GM10248 (cell line): ENCODE data around the gene TNFSF10.

Experiments used
- CTCF ChIA-PET: fragments of 300-600 bp; sonication (Branson Sonifier 250); formaldehyde crosslinking; extraction: SDS; loops from one replicate; lab custom pipeline; 2021; ENCODE audit warnings: antibody characterized with exemption; lab: Yijun Ruan, JAX
- POLR2A ChIA-PET: fragments of 350-650 bp; sonication (Branson Sonifier 250); formaldehyde crosslinking; extraction: SDS; loops from one replicate; lab custom pipeline; 2020; ENCODE audit warnings: antibody characterized with exemption; lab: Yijun Ruan, JAX
- DNase-seq: peaks from one replicate; pipeline ENCODE4 v3.0.0; 2012; ENCODE audit errors: extremely low spot score
- TF ChIP-seq, protein P1 (sequence below): IDR thresholded peaks from 2 replicates; pipeline ENCODE4 v1.5.1; 2012; ENCODE audit warnings: mild to moderate bottlenecking, low read depth; ENCODE audit errors: extremely low read depth, missing control alignments, control extremely low read depth

The TNFSF10 gene

DNA sequence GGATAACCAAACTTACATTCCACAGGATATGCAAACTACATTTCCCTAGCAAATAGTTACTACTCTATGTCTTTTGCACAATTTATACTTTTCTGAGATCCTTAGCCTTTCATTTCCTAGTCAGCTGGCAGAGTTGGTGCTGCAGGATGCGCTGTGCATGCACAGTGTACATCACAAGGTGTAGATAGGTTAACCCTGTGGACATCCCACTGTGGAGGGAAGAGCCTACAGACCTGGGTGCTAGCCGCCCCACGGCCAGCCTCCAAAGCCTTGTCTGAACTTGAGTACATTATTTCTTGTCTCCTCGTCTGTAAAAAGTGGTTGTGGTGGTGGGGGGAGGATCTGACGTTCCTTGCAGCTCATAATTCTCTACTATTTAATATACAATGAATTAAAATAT, 3.5 kb downstream of the TNFSF10 start:
- ChIA-PET POLR2A (no interaction called here), CTCF (interaction anchor here (1.2 to 2.5 kb wide), 6 partner anchors 11 to 77 kb away, joined by 3 to 13 read pairs (median 4); no protein-coding TSS in a partner anchor)
- TF ChIP-seq, protein P1, sequence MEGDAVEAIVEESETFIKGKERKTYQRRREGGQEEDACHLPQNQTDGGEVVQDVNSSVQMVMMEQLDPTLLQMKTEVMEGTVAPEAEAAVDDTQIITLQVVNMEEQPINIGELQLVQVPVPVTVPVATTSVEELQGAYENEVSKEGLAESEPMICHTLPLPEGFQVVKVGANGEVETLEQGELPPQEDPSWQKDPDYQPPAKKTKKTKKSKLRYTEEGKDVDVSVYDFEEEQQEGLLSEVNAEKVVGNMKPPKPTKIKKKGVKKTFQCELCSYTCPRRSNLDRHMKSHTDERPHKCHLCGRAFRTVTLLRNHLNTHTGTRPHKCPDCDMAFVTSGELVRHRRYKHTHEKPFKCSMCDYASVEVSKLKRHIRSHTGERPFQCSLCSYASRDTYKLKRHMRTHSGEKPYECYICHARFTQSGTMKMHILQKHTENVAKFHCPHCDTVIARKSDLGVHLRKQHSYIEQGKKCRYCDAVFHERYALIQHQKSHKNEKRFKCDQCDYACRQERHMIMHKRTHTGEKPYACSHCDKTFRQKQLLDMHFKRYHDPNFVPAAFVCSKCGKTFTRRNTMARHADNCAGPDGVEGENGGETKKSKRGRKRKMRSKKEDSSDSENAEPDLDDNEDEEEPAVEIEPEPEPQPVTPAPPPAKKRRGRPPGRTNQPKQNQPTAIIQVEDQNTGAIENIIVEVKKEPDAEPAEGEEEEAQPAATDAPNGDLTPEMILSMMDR: no peak
- no peak for DNase-seq

DNA sequence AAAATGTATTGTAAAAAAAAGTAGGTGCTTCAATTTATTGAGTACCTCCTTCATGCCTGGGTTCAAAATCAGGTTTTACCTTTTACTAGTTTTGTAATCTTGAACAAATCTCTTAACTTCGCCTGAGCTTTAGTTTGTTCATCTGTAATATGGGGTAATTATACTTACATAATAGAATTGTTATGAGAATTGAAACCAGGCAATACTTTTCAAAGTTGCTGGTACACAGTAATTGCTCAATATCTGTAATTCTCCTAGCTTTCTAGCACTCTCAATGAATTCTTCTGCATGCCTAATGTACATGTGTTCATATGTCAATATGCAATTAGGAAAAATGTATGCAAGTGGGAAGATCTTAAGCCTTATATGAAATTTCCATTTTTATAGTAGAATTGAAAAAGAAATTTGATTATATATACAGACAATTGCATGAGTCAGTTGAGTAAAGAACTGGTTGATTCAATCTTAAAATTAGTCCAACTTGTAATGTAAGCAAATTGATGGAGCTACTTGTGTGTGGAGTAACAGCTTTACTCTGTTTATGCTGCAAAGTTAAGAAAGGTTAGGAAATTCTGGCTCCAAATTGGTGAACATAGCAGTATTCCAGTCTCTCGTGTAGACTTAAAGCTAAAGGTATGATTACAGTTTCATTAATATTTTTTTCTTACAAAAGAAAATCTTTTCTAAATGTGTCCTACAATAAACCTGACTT, 4.1 kb downstream of the TNFSF10 start:
- ChIA-PET POLR2A (no interaction called here), CTCF (interaction anchor here (1.2 to 2.5 kb wide), 5 partner anchors 11 to 77 kb away, joined by 3 to 13 read pairs (median 4); no protein-coding TSS in a partner anchor)
- DNase-seq: no peak
- TF ChIP-seq, protein P1: no peak

DNA sequence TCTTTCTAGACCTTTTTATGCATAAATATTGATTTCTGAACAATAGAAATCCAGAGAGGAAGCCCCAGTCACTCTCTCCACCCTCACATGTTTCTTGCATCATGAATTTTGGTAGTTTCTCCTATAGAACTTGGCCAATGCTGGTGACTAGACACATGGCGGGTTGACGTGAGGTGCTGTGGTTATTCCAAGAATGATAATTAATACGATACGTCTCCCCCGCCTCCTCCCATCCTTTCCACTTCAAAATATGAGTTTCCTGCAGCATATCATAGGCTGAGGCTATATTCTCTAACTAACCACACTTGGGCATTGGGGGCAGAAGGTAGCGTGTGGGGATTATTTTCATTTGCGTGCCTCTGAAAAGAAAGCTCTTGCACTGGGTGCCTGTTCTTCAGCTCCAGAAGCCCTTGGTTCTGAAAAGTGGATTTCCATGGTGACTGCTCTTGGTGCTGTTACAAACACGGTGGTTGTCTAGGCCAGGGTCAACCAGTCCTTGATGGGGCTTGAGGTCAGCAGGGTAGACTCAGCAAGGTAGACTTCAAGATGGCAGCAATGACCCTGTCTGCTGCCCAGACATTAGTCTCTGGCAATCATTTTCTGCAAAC, 5.3 kb downstream of the TNFSF10 start:
- no peak for DNase-seq
- TF ChIP-seq, protein P1: no peak
- ChIA-PET POLR2A (no interaction called here), CTCF (interaction anchor here (0.8 to 2.7 kb wide), 2 partner anchors 11 to 211 kb away, joined by 3 to 9 read pairs; no protein-coding TSS in a partner anchor)

DNA sequence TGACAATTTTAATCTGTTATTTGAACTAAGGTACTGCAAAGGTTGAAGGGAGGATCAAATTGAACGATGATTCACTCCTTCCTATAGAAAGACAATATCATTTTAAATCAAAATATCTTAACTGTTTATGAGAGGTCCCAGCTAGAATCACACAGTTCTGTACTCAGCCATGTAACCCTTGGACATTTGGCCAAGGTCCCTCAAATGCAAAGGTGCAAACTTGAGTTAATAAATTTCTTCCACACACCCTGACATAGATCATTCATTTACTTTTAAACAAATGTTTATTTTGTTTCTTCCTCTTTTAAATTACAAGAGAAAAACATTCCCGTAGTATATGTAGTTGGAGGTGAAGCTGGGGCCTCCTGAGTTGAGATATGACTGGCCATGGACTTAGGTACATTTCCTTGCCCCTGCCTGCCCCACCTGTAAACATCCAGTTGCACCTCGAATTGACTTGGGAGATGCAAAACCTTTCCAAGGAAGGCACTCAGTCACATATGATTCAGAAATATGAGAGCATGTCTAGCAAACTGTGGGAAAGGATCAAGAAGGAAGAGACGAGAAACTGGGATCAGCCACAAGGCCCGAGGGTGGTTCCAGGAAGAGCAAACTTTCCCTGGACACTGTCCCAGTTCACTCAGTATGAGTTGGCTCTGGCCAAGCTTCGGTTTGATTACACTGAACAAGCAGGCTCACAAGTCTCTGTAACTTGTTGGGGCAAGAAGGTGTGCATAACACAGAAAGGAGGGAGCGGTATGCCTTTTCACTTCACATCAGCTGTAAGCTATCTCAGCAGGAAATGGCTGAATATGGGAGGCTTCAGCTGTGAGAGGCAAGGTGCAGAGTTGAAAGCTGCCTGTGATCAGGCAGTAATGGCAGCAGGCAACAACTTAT, 6.7 kb downstream of the TNFSF10 start:
- CTCF ChIA-PET: interaction anchor here (0.6 to 2.7 kb wide), 5 partner anchors 12 to 213 kb away, joined by 3 to 9 read pairs (median 3); no protein-coding TSS in a partner anchor
- POLR2A ChIA-PET: no interaction called here
- TF ChIP-seq, protein P1: no peak

DNA sequence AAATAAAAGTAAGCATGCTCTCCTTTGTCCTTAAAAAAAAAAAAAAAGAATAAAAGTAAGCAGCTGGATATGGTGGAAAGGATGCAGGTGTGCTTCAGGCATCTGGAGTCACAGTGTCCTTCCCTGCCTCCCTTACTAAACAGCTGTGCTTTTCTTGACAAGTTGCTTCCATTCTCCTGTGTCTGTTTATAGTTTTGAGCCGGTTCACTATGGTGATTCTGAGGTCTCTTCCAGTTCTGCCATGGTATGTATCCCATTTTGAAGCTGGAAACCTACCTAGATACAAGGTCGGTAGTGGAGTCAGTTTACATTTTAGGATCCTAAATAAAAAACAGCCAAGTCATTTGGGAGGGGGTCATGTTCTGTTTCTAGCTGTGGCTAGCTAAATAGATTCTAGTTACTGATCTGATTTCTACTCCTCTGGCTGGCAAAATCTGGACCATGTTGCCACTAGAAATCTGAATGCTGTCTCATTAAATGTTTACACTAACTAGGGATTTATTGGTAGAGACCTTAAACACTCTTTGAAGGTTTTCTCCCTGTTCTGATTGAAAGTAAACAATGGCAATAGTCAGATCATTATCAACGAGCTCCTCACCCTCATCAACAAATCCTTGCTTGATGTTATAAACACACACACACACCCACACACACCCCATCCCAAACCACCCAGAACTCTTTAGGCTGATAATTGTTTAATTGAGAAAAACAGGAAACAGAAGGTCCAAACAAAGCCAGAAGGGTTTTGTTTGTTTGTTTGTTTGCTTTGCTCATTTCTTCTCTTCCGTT, 7.9 kb downstream of the TNFSF10 start:
- ChIA-PET POLR2A (no interaction called here), CTCF (interaction anchor here (0.9 to 2.7 kb wide), 4 partner anchors 9 to 158 kb away, joined by 4 to 9 read pairs (median 4); no protein-coding TSS in a partner anchor)
- TF ChIP-seq, protein P1: no peak
- DNase-seq: no peak

More for the DNA sequence above, 6.7 kb downstream of the TNFSF10 start:
- DNase-seq: no peak
